Measurements from ENCODE around the gene HOXB5. TPM values are rescaled to one million over a fixed set of nuclear protein-coding genes. Genes with fewer than 3 reads are reported as not detected.

HOXB5 gene
- total RNA-seq, 1 donor from 2014 or later, result 0.59 TPM

- Mint-ChIP-seq H3K9me3 (ENCODE audit: unreplicated experiment) (no peaks in the 10 kb centered on the region), H3K27me3 (ENCODE audit: unreplicated experiment) (peaks cover 47% of the 10 kb centered on the region), H3K4me3 (ENCODE audit: unreplicated experiment) (peak overlapping the region; percentile 72), H3K27ac (ENCODE audit: unreplicated experiment) (no peak overlapping the region), H3K36me3 (ENCODE audit: low read depth, unreplicated experiment) (no peaks in the 10 kb centered on the region), H3K4me1 (ENCODE audit: unreplicated experiment) (peaks cover 55% of the 10 kb centered on the region)
- DNase-seq (ENCODE audit: low spot score), result no peak
- TF ChIP-seq CTCF (IDR thresholded peaks at IDR 0.05; ENCODE audit: unreplicated experiment), result no peak
Measured at GRCh38 chr17:48595278-48595999, 1.9 kb upstream of the HOXB5 start.

- H3K4me3 Mint-ChIP-seq (ENCODE audit: unreplicated experiment), result peak overlapping the region; percentile 51
- no peaks in the 10 kb centered on the region for H3K9me3 Mint-ChIP-seq (ENCODE audit: unreplicated experiment)
Measured at GRCh38 chr17:48594538-48595277, 1.1 kb upstream of the HOXB5 start.

GRCh38 chr17:48593840-48594537 lies 410 bp upstream of the HOXB5 start:
- Mint-ChIP-seq H3K36me3 (ENCODE audit: low read depth, unreplicated experiment) (no peaks in the 10 kb centered on the region), H3K4me3 (ENCODE audit: unreplicated experiment) (peak overlapping the region; percentile 82), H3K9me3 (ENCODE audit: unreplicated experiment) (no peaks in the 10 kb centered on the region), H3K27me3 (ENCODE audit: unreplicated experiment) (peaks cover 41% of the 10 kb centered on the region), H3K4me1 (ENCODE audit: unreplicated experiment) (peaks cover 60% of the 10 kb centered on the region), H3K27ac (ENCODE audit: unreplicated experiment) (no peak overlapping the region)
- TF ChIP-seq CTCF (IDR thresholded peaks at IDR 0.05; ENCODE audit: unreplicated experiment), result peak; percentile 89
- DNase-seq (ENCODE audit: low spot score), result peak; percentile 95

More at GRCh38 chr17:48594538-48595277, 1.1 kb upstream of the HOXB5 start:
- no peak for TF ChIP-seq CTCF (IDR thresholded peaks at IDR 0.05; ENCODE audit: unreplicated experiment)
- H3K36me3 Mint-ChIP-seq (ENCODE audit: low read depth, unreplicated experiment), result no peaks in the 10 kb centered on the region
- peaks cover 59% of the 10 kb centered on the region for H3K4me1 Mint-ChIP-seq (ENCODE audit: unreplicated experiment)
- peaks cover 47% of the 10 kb centered on the region for H3K27me3 Mint-ChIP-seq (ENCODE audit: unreplicated experiment)
- no peak overlapping the region for H3K27ac Mint-ChIP-seq (ENCODE audit: unreplicated experiment)
- no peak for DNase-seq (ENCODE audit: low spot score)

- no peak for TF ChIP-seq CTCF (IDR thresholded peaks at IDR 0.05; ENCODE audit: unreplicated experiment)
- Mint-ChIP-seq H3K4me1 (ENCODE audit: unreplicated experiment) (peaks cover 61% of the 10 kb centered on the region), H3K27me3 (ENCODE audit: unreplicated experiment) (peaks cover 45% of the 10 kb centered on the region), H3K36me3 (ENCODE audit: low read depth, unreplicated experiment) (no peaks in the 10 kb centered on the region), H3K9me3 (ENCODE audit: unreplicated experiment) (no peaks in the 10 kb centered on the region), H3K27ac (ENCODE audit: unreplicated experiment) (no peak overlapping the region), H3K4me3 (ENCODE audit: unreplicated experiment) (no peak overlapping the region)
- DNase-seq (ENCODE audit: low spot score), result no peak
Measured at GRCh38 chr17:48592577-48592976, 1.0 kb downstream of the HOXB5 start.
